CD4-positive, alpha-beta T cell treated with Interleukin-21 for 1 hour (primary cell): ENCODE results near the gene INAVA.

Source experiments
- DNase-seq: peaks from one replicate; pipeline ENCODE4 v3.0.0-alpha.2; 2020

The INAVA gene

GRCh38 chr1:200877839-200878551 lies 16.7 kb upstream of the INAVA start:
- peak; percentile 42 for DNase-seq

- no peak for DNase-seq
These were observed 14.5 kb upstream of the INAVA start for GRCh38 chr1:200880212-200880611.

GRCh38 chr1:200883118-200883517 lies 11.6 kb upstream of the INAVA start:
- no peak for DNase-seq

- DNase-seq, result no peak
These were observed 8.9 kb upstream of the INAVA start for GRCh38 chr1:200885623-200886402.

GRCh38 chr1:200886594-200886993 lies 8.1 kb upstream of the INAVA start:
- DNase-seq, result no peak

- DNase-seq, result no peak
These were observed 7.7 kb upstream of the INAVA start for GRCh38 chr1:200887036-200887435.

GRCh38 chr1:200887772-200888348 lies 6.8 kb upstream of the INAVA start:
- no peak for DNase-seq

- peak; percentile 79 for DNase-seq
These were observed 6.3 kb upstream of the INAVA start for GRCh38 chr1:200888349-200888838.

- DNase-seq, result no peak
These were observed 5.1 kb upstream of the INAVA start for GRCh38 chr1:200889571-200889970.

GRCh38 chr1:200890027-200890426 lies 4.7 kb upstream of the INAVA start:
- DNase-seq, result no peak

- DNase-seq, result no peak
These were observed 3.6 kb upstream of the INAVA start for GRCh38 chr1:200890818-200891773.

GRCh38 chr1:200891774-200892157 lies 2.9 kb upstream of the INAVA start:
- no peak for DNase-seq

- DNase-seq, result no peak
These were observed 2.2 kb upstream of the INAVA start for GRCh38 chr1:200892546-200892945.

- DNase-seq, result no peak
These were observed 1.7 kb upstream of the INAVA start for GRCh38 chr1:200892958-200893357.

- DNase-seq, result no peak
These were observed 1.2 kb upstream of the INAVA start for GRCh38 chr1:200893411-200893901.

- DNase-seq, result no peak
These were observed 716 bp downstream of the INAVA start for GRCh38 chr1:200895443-200895789.

GRCh38 chr1:200895801-200896530 lies 1.3 kb downstream of the INAVA start:
- DNase-seq, result no peak

GRCh38 chr1:200896531-200897196 lies 2.0 kb downstream of the INAVA start:
- no peak for DNase-seq

GRCh38 chr1:200897259-200897658 lies 2.6 kb downstream of the INAVA start:
- no peak for DNase-seq

GRCh38 chr1:200899015-200899386 lies 4.3 kb downstream of the INAVA start:
- no peak for DNase-seq

- DNase-seq, result no peak
These were observed 4.8 kb downstream of the INAVA start for GRCh38 chr1:200899451-200899915.
